HCT116 (cell line): ENCODE measurements around the gene NAPEPLD. TPM values are rescaled to one million over a fixed set of nuclear protein-coding genes. Genes with fewer than 3 reads are reported as not detected.

ENCODE experiments used
- ATAC-seq: fragments of 200-7000 bp; cut with Tn5 transposase; 2 replicates; pipeline ENCODE4 v1.9.1; 2020; ENCODE audit warnings: mild to moderate bottlenecking, moderate library complexity
- BruUV-seq: library from RNA; stranded (reverse); fragments of 400-500 nt; replicated peaks from 2 replicates; lab custom pipeline; 2021; lab: Mats Ljungman, UMichigan
- CTCF ChIA-PET: fragments of 300-600 bp; sonication (Branson Sonifier 250); formaldehyde crosslinking; loops from one replicate; lab custom pipeline; 2021; ENCODE audit warnings: antibody characterized with exemption; lab: Charles Lee
- POLR2A ChIA-PET: fragments of 300-600, 350-600 bp; sonication (Branson Sonifier 250); formaldehyde crosslinking; loops from one replicate; lab custom pipeline; 2021; ENCODE audit warnings: antibody characterized with exemption; lab: Charles Lee
- RAD21 ChIA-PET, 2 experiments: fragments of 300-600 bp; sonication (Branson Sonifier 250); formaldehyde crosslinking; loops; one replicate each; lab custom pipeline; 2023; ENCODE audit warnings: low total read pairs in 2 of 2; ENCODE audit not compliant: uncharacterized antibody in 2 of 2, unreplicated experiment in 2 of 2, low non-redundant PET in 1 of 2; lab: Charles Lee
- DNase-seq: peaks from one replicate; pipeline ENCODE4 v3.0.0-alpha.2; 2010; ENCODE audit warnings: low read depth, low spot score
- H2AFZ ChIP-seq: fragments of 200-600 bp; shearing (Covaris generic), sonication (generic); 2 replicates; pipeline ENCODE4 v1.6.1; 2017; ENCODE audit warnings: low read depth, mixed run types, mixed read lengths, antibody characterized with exemption, low read length; ENCODE audit not compliant: poor library complexity, severe bottlenecking
- H3K27ac ChIP-seq: 2 replicates; pipeline ENCODE4 v1.5.1; 2012; ENCODE audit warnings: low read depth, low read length
- H3K27me3 ChIP-seq: fragments of 200-600 bp; sonication (generic); 2 replicates; pipeline ENCODE4 v1.6.1; 2016; ENCODE audit warnings: mixed run types, low read length, mixed read lengths; ENCODE audit not compliant: insufficient read depth
- H3K36me3 ChIP-seq, 2 experiments: fragments of 200-500 bp in 1 of 2; fragments of 200-600 bp in 1 of 2; sonication (Bioruptor generic) in 1 of 2; sonication (generic) in 1 of 2; 2 replicates each; pipeline versions ENCODE4 v1.5.1 to v1.6.1; 2014 to 2016; ENCODE audit warnings: low read length in 2 of 2, inconsistent platforms in 1 of 2, mixed read lengths in 1 of 2, mixed run types in 1 of 2; ENCODE audit not compliant: insufficient read depth in 2 of 2, control insufficient read depth in 1 of 2
- H3K4me1 ChIP-seq, 2 experiments: fragments of 200-600 bp in 1 of 2; sonication (generic) in 1 of 2; 2 replicates each; pipeline versions ENCODE4 v1.5.1 to v1.6.1; 2012 to 2017; ENCODE audit warnings: low read length in 2 of 2, inconsistent platforms in 1 of 2, mild to moderate bottlenecking in 1 of 2, mixed read lengths in 1 of 2, mixed run types in 1 of 2, moderate library complexity in 1 of 2; ENCODE audit not compliant: insufficient read depth in 2 of 2, control insufficient read depth in 1 of 2
- H3K4me2 ChIP-seq: fragments of 200-600 bp; sonication (generic); 2 replicates; pipeline ENCODE4 v1.6.1; 2017; ENCODE audit warnings: mixed run types, low read length, mixed read lengths
- H3K4me3 ChIP-seq, 2 experiments: fragments of 200-600 bp in 1 of 2; sonication (generic) in 1 of 2; replicated peaks in 1 of 2; 2 replicates each; pipeline ENCODE4 v1.5.1; 2011 to 2016; ENCODE audit warnings: low read length in 2 of 2, control low read depth in 1 of 2, low read depth in 1 of 2, mild to moderate bottlenecking in 1 of 2, mixed read lengths in 1 of 2, mixed run types in 1 of 2
- H3K79me2 ChIP-seq: fragments of 200-600 bp; sonication (generic); 2 replicates; pipeline ENCODE4 v1.6.1; 2017; ENCODE audit warnings: mild to moderate bottlenecking, mixed run types, low read length, moderate library complexity, mixed read lengths; ENCODE audit not compliant: insufficient read depth
- H3K9ac ChIP-seq: fragments of 200-600 bp; sonication (generic); 2 replicates; pipeline ENCODE4 v1.6.1; 2016; ENCODE audit warnings: low read length, mixed read lengths
- H3K9me2 ChIP-seq: fragments of 200-600 bp; sonication (generic), shearing (Covaris generic); 2 replicates; pipeline ENCODE4 v1.6.1; 2017; ENCODE audit warnings: mixed run types, mild to moderate bottlenecking, moderate library complexity; ENCODE audit not compliant: insufficient read depth
- H3K9me3 ChIP-seq, 2 experiments: fragments of 200-500 bp in 1 of 2; fragments of 200-600 bp in 1 of 2; sonication (Bioruptor generic) in 1 of 2; sonication (generic) in 1 of 2; 2 replicates each; pipeline ENCODE4 v1.6.1; 2014 to 2017; ENCODE audit warnings: low read length in 2 of 2, mixed read lengths in 2 of 2, inconsistent platforms in 1 of 2, low read depth in 1 of 2, mild to moderate bottlenecking in 1 of 2, mixed run types in 1 of 2, moderate library complexity in 1 of 2; ENCODE audit not compliant: control insufficient read depth in 1 of 2, insufficient read depth in 1 of 2
- H4K20me1 ChIP-seq: fragments of 200-600 bp; sonication (generic), shearing (Covaris generic); 2 replicates; pipeline ENCODE4 v1.6.1; 2017; ENCODE audit warnings: mixed run types, mild to moderate bottlenecking, moderate library complexity; ENCODE audit not compliant: insufficient read depth
- CBX3 ChIP-seq: IDR thresholded peaks from 2 replicates; pipeline ENCODE4 v1.6.1; 2012; ENCODE audit warnings: low read depth
- CEBPB ChIP-seq: IDR thresholded peaks from 2 replicates; pipeline ENCODE4 v1.6.1; 2012; ENCODE audit warnings: low read depth
- ELF1 ChIP-seq: IDR thresholded peaks from 2 replicates; pipeline ENCODE4 v1.6.1; 2012; ENCODE audit warnings: low read depth, borderline replicate concordance
- FOSL1 ChIP-seq: IDR thresholded peaks from 2 replicates; pipeline ENCODE4 v1.6.1; 2012; ENCODE audit warnings: low read depth
- MAX ChIP-seq: IDR thresholded peaks from 2 replicates; pipeline ENCODE4 v1.6.1; 2012
- POLR2A ChIP-seq: IDR thresholded peaks from 2 replicates; pipeline ENCODE4 v1.7.0; 2011; ENCODE audit warnings: borderline replicate concordance; ENCODE audit not compliant: insufficient read depth, insufficient read length; ENCODE audit errors: extremely low read depth
- REST ChIP-seq: IDR thresholded peaks from 2 replicates; pipeline ENCODE4 v1.6.1; 2012; ENCODE audit warnings: low read depth
- SP1 ChIP-seq: IDR thresholded peaks from 2 replicates; pipeline ENCODE4 v1.6.1; 2012; ENCODE audit warnings: low read depth
- YY1 ChIP-seq: IDR thresholded peaks from 2 replicates; pipeline ENCODE4 v1.6.1; 2011; ENCODE audit warnings: low read length, low read depth, moderate library complexity, mild to moderate bottlenecking; ENCODE audit not compliant: insufficient replicate concordance; ENCODE audit errors: extremely low read depth
- ZBTB33 ChIP-seq: IDR thresholded peaks from 2 replicates; pipeline ENCODE4 v1.6.1; 2011; ENCODE audit warnings: mild to moderate bottlenecking, low read length, moderate library complexity; ENCODE audit not compliant: insufficient replicate concordance; ENCODE audit errors: extremely low read depth
- ZFX ChIP-seq: fragments of 450-650 bp; IDR thresholded peaks from 2 replicates; pipeline ENCODE4 v1.6.1; 2017
- ZNF274 ChIP-seq: fragments of 200-500 bp; sonication (Bioruptor generic); IDR thresholded peaks from 2 replicates; pipeline ENCODE4 v1.6.1; 2014; ENCODE audit warnings: mild to moderate bottlenecking, low read depth, low read length, inconsistent platforms
- intact Hi-C: fragments of 100-400 bp; cut with micrococcal nuclease; formaldehyde crosslinking; loops from 2 replicates; pipeline ENCODE4 v1.10.0; 2022
- total RNA-seq: library from RNA; stranded (reverse); gene quantifications from one replicate; pipeline ENCODE4 v1.2.1, GENCODE V29; 2021; ENCODE audit not compliant: unreplicated experiment

Gene NAPEPLD
- total RNA-seq, 1 experiment from 2014 or later = 9.7 TPM

- TF ChIP-seq ZFX = no peak
- TF ChIP-seq SP1 = no peak
- no peak for TF ChIP-seq CEBPB
- TF ChIP-seq MAX = no peak
- no peak for TF ChIP-seq CBX3
- TF ChIP-seq ELF1 = no peak
- no peak for TF ChIP-seq REST
- TF ChIP-seq YY1 = no peak
- no peak for TF ChIP-seq ZNF274
- no peak for TF ChIP-seq FOSL1
- no peak for TF ChIP-seq POLR2A
- TF ChIP-seq ZBTB33 = no peak
- TF ChIP-seq, all 23 proteins: peak for 0
- H3K27me3 ChIP-seq = no peaks in the 10 kb centered on the region
- H4K20me1 ChIP-seq = no peaks in the 10 kb centered on the region
- H3K4me2 ChIP-seq = no peak overlapping the region
- no peaks in the 10 kb centered on the region for H3K9me3 ChIP-seq
- ATAC-seq = no peak
- H3K79me2 ChIP-seq = no peaks in the 10 kb centered on the region
- ChIA-PET RAD21 (no interaction called here), CTCF (no interaction called here), POLR2A (no interaction called here)
- no peak for DNase-seq
- H3K4me1 ChIP-seq = peaks cover 0 to 5% of the 10 kb centered on the region in 2 experiments; a peak in 3 of 4 replicates
- no peaks in the 10 kb centered on the region for H3K9me2 ChIP-seq
- intact Hi-C loops = no loop called here
- H3K27ac ChIP-seq = no peak overlapping the region
- no peak overlapping the region for H3K9ac ChIP-seq
- no TSS peak for BruUV-seq
- no peak overlapping the region for H3K4me3 ChIP-seq
- no peak overlapping the region for H2AFZ ChIP-seq
- no peaks in the 10 kb centered on the region for H3K36me3 ChIP-seq
Measured at GRCh38 chr7:103068414-103069403, 80.2 kb downstream of the NAPEPLD start.
